GM21447 (cell line): ENCODE results near the gene PPP1R26.

ENCODE experiments used
- ATAC-seq: cut with Tn5 transposase; IDR thresholded peaks from one replicate; pipeline ENCODE4 v1.9.1; 2021; ENCODE audit not compliant: unreplicated experiment

PPP1R26 gene

GRCh38 chr9:135463140-135463539 lies 16.4 kb upstream of the PPP1R26 start:
- no peak for ATAC-seq

GRCh38 chr9:135464181-135464580 lies 15.4 kb upstream of the PPP1R26 start:
- ATAC-seq = no peak

GRCh38 chr9:135468854-135469521 lies 10.6 kb upstream of the PPP1R26 start:
- ATAC-seq = no peak

GRCh38 chr9:135471791-135472640 lies 7.6 kb upstream of the PPP1R26 start:
- no peak for ATAC-seq

GRCh38 chr9:135473972-135474543 lies 5.5 kb upstream of the PPP1R26 start:
- no peak for ATAC-seq

GRCh38 chr9:135474915-135475314 lies 4.7 kb upstream of the PPP1R26 start:
- no peak for ATAC-seq

GRCh38 chr9:135476561-135477355 lies 2.8 kb upstream of the PPP1R26 start:
- no peak for ATAC-seq

GRCh38 chr9:135478191-135478590 lies 1.4 kb upstream of the PPP1R26 start:
- ATAC-seq = no peak

- ATAC-seq = no peak
Measured at GRCh38 chr9:135478829-135479468, 633 bp upstream of the PPP1R26 start.

GRCh38 chr9:135480071-135480939 lies 723 bp downstream of the PPP1R26 start:
- ATAC-seq = no peak

GRCh38 chr9:135480940-135481310 lies 1.3 kb downstream of the PPP1R26 start:
- ATAC-seq = no peak

- no peak for ATAC-seq
Measured at GRCh38 chr9:135482015-135482754, 2.6 kb downstream of the PPP1R26 start.

GRCh38 chr9:135484460-135485277 lies 5.1 kb downstream of the PPP1R26 start:
- ATAC-seq = no peak

GRCh38 chr9:135485385-135485784 lies 5.8 kb downstream of the PPP1R26 start:
- no peak for ATAC-seq

GRCh38 chr9:135485832-135486231 lies 6.2 kb downstream of the PPP1R26 start:
- ATAC-seq = no peak

GRCh38 chr9:135486267-135487065 lies 6.9 kb downstream of the PPP1R26 start:
- no peak for ATAC-seq

GRCh38 chr9:135487281-135488012 lies 7.9 kb downstream of the PPP1R26 start:
- ATAC-seq = no peak
